DMS114 treated with DMSO at 0.1 percent for 48 hours (cell line): ENCODE data around the gene UBR4.

Source experiments
- DNase-seq: peaks from one replicate; lab custom pipeline; 2025; ENCODE audit not compliant: unreplicated experiment; lab: John Stamatoyannopoulos, UW

The UBR4 gene

GRCh38 chr1:19038732-19039131, 171.3 kb downstream of the UBR4 start:
- DNase-seq: no peak

- no peak for DNase-seq
These were observed 172.0 kb downstream of the UBR4 start for GRCh38 chr1:19038096-19038495.

- no peak for DNase-seq
These were observed 172.4 kb downstream of the UBR4 start for GRCh38 chr1:19037659-19038058.

GRCh38 chr1:19036813-19037605, 173.1 kb downstream of the UBR4 start:
- no peak for DNase-seq

- DNase-seq: no peak
These were observed 173.8 kb downstream of the UBR4 start for GRCh38 chr1:19036041-19036812.

- no peak for DNase-seq
These were observed 174.6 kb downstream of the UBR4 start for GRCh38 chr1:19035377-19036040.

- DNase-seq: no peak
These were observed 175.3 kb downstream of the UBR4 start for GRCh38 chr1:19034721-19035120.

GRCh38 chr1:19033926-19034680, 176.0 kb downstream of the UBR4 start:
- no peak for DNase-seq

- no peak for DNase-seq
These were observed 176.6 kb downstream of the UBR4 start for GRCh38 chr1:19033515-19033839.

- no peak for DNase-seq
These were observed 177.2 kb downstream of the UBR4 start for GRCh38 chr1:19032701-19033514.

- DNase-seq: no peak
These were observed 177.7 kb downstream of the UBR4 start for GRCh38 chr1:19032413-19032695.

- no peak for DNase-seq
These were observed 180.6 kb downstream of the UBR4 start for GRCh38 chr1:19029191-19030085.

- DNase-seq: no peak
These were observed 181.4 kb downstream of the UBR4 start for GRCh38 chr1:19028546-19029129.

- DNase-seq: no peak
These were observed 182.0 kb downstream of the UBR4 start for GRCh38 chr1:19028110-19028509.
